HCEC 1CT (cell line): ENCODE results near the gene ZFC3H1.
"Not testable (repeated sequence)": the region's sequence is repeated elsewhere in the genome, so short reads cannot be mapped to it uniquely, and the experiment has no call there.

Experiments
- DNase-seq: peaks from one replicate; pipeline ENCODE4 v3.0.0-alpha.2; 2017

ZFC3H1 gene

GRCh38 chr12:71576496-71576895 lies 87.2 kb downstream of the ZFC3H1 start:
- no peak for DNase-seq

GRCh38 chr12:71569885-71570284 lies 93.8 kb downstream of the ZFC3H1 start:
- DNase-seq, result not testable (repeated sequence)

- no peak for DNase-seq
Measured at GRCh38 chr12:71567537-71567936, 96.1 kb downstream of the ZFC3H1 start.

- no peak for DNase-seq
Measured at GRCh38 chr12:71566655-71567054, 97.0 kb downstream of the ZFC3H1 start.

- no peak for DNase-seq
Measured at GRCh38 chr12:71565535-71565934, 98.1 kb downstream of the ZFC3H1 start.

GRCh38 chr12:71562676-71563595 lies 100.7 kb downstream of the ZFC3H1 start:
- no peak for DNase-seq
